H9 (cell line): ENCODE results near the gene PIM3. TPM values are rescaled to one million over a fixed set of nuclear protein-coding genes. Genes with fewer than 3 reads are reported as not detected.

Experiments
- DNase-seq: peaks from one replicate; pipeline ENCODE4 v3.0.0-alpha.2; 2017
- H2AFZ ChIP-seq: one replicate; pipeline ENCODE4 v1.6.1; 2013; ENCODE audit warnings: mild to moderate bottlenecking, low read length, control low read depth, moderate library complexity
- H2AK5ac ChIP-seq: 2 replicates; pipeline ENCODE4 v1.6.1; 2013; ENCODE audit warnings: low read length, control low read depth, mixed read lengths; ENCODE audit not compliant: insufficient read length
- H2BK120ac ChIP-seq: one replicate; pipeline ENCODE4 v1.6.1; 2013; ENCODE audit warnings: low read depth, mild to moderate bottlenecking, low read length, control low read depth, inconsistent platforms; ENCODE audit not compliant: poor library complexity, severe bottlenecking
- H2BK12ac ChIP-seq: 2 replicates; pipeline ENCODE4 v1.6.1; 2013; ENCODE audit warnings: low read length, control low read depth, mixed read lengths, low read depth; ENCODE audit not compliant: insufficient read length
- H2BK15ac ChIP-seq: 2 replicates; pipeline ENCODE4 v1.6.1; 2013; ENCODE audit warnings: low read depth, low read length, control low read depth
- H2BK20ac ChIP-seq: one replicate; pipeline ENCODE4 v1.6.1; 2013; ENCODE audit warnings: low read depth, mild to moderate bottlenecking, low read length, control low read depth, inconsistent platforms; ENCODE audit not compliant: poor library complexity, severe bottlenecking
- H2BK5ac ChIP-seq: 2 replicates; pipeline ENCODE4 v1.6.1; 2013; ENCODE audit warnings: low read length, control low read depth, mixed read lengths; ENCODE audit not compliant: insufficient read length
- H3K14ac ChIP-seq: 2 replicates; pipeline ENCODE4 v1.6.1; 2013; ENCODE audit warnings: low read length, control low read depth; ENCODE audit not compliant: insufficient read depth
- H3K18ac ChIP-seq: 2 replicates; pipeline ENCODE4 v1.6.1; 2013; ENCODE audit warnings: low read depth, mild to moderate bottlenecking, mixed read lengths, low read length, control low read depth; ENCODE audit not compliant: insufficient read length
- H3K23ac ChIP-seq: 2 replicates; pipeline ENCODE4 v1.6.1; 2013; ENCODE audit warnings: low read length, control low read depth, mixed read lengths, low read depth; ENCODE audit not compliant: insufficient read length
- H3K23me2 ChIP-seq: 2 replicates; pipeline ENCODE4 v1.6.1; 2013; ENCODE audit warnings: low read depth, mild to moderate bottlenecking, mixed read lengths, low read length, control low read depth; ENCODE audit not compliant: insufficient read length, poor library complexity, severe bottlenecking
- H3K27ac ChIP-seq: 2 replicates; pipeline ENCODE4 v1.5.1; 2013; ENCODE audit warnings: low read length, control low read depth, mixed read lengths, low read depth; ENCODE audit not compliant: insufficient read length
- H3K27me3 ChIP-seq: 2 replicates; pipeline ENCODE4 v1.6.1; 2013; ENCODE audit warnings: low read length, control low read depth, inconsistent platforms; ENCODE audit not compliant: insufficient read depth
- H3K4ac ChIP-seq: 2 replicates; pipeline ENCODE4 v1.6.1; 2013; ENCODE audit warnings: low read depth, mild to moderate bottlenecking, control low read depth, inconsistent platforms, low read length, moderate library complexity
- H3K4me1 ChIP-seq: 2 replicates; pipeline ENCODE4 v1.6.1; 2013; ENCODE audit warnings: low read length, control low read depth, inconsistent platforms; ENCODE audit not compliant: insufficient read depth
- H3K4me2 ChIP-seq: 2 replicates; pipeline ENCODE4 v1.6.1; 2013; ENCODE audit warnings: low read length, control low read depth, mixed read lengths; ENCODE audit not compliant: insufficient read length, insufficient read depth
- H3K56ac ChIP-seq: 2 replicates; pipeline ENCODE4 v1.6.1; 2013; ENCODE audit warnings: low read depth, mild to moderate bottlenecking, mixed read lengths, low read length, control low read depth; ENCODE audit not compliant: insufficient read length
- H3K79me1 ChIP-seq: 2 replicates; pipeline ENCODE4 v1.6.1; 2013; ENCODE audit warnings: low read depth, mild to moderate bottlenecking, moderate library complexity, low read length, control low read depth, inconsistent platforms; ENCODE audit not compliant: insufficient read depth, poor library complexity, severe bottlenecking
- H3K79me2 ChIP-seq: 2 replicates; pipeline ENCODE4 v1.6.1; 2013; ENCODE audit warnings: low read length, control low read depth, inconsistent platforms; ENCODE audit not compliant: insufficient read depth
- H3K9ac ChIP-seq: 2 replicates; pipeline ENCODE4 v1.6.1; 2013; ENCODE audit warnings: low read length, control low read depth, mixed read lengths; ENCODE audit not compliant: insufficient read length; ENCODE audit errors: extremely low read depth
- H3K9me3 ChIP-seq: one replicate; pipeline ENCODE4 v1.6.1; 2013; ENCODE audit warnings: low read depth, low read length, inconsistent platforms; ENCODE audit not compliant: control insufficient read depth
- H3T11ph ChIP-seq: one replicate; pipeline ENCODE4 v1.6.1; 2013; ENCODE audit warnings: mild to moderate bottlenecking, low read length, control low read depth, inconsistent platforms
- H4K20me1 ChIP-seq: one replicate; pipeline ENCODE4 v1.6.1; 2013; ENCODE audit not compliant: control insufficient read depth, insufficient read length, insufficient read depth
- H4K5ac ChIP-seq: 2 replicates; pipeline ENCODE4 v1.6.1; 2013; ENCODE audit warnings: low read depth, mild to moderate bottlenecking, mixed read lengths, low read length, control low read depth; ENCODE audit not compliant: insufficient read length
- H4K8ac ChIP-seq: replicated peaks from 2 replicates; pipeline ENCODE4 v1.6.1; 2013; ENCODE audit warnings: low read length, control low read depth, mixed read lengths, low read depth; ENCODE audit not compliant: insufficient read length
- H4K91ac ChIP-seq: 2 replicates; pipeline ENCODE4 v1.6.1; 2013; ENCODE audit warnings: low read depth, mild to moderate bottlenecking, moderate library complexity, mixed read lengths, low read length, control low read depth; ENCODE audit not compliant: insufficient read length
- H3K27ac Mint-ChIP-seq, 3 experiments: 2 replicates in 2 of 3; 3 replicates in 1 of 3; pipeline ENCODE4 v1.8.0; 2020 to 2021; ENCODE audit warnings: mixed read lengths in 3 of 3, mild to moderate bottlenecking in 1 of 3, moderate library complexity in 1 of 3
- H3K27me3 Mint-ChIP-seq: 2 replicates; pipeline ENCODE4 v1.8.0; 2021; ENCODE audit warnings: low read depth, mild to moderate bottlenecking, moderate library complexity, mixed read lengths
- H3K36me3 Mint-ChIP-seq, 3 experiments: 2 replicates in 2 of 3; 3 replicates in 1 of 3; pipeline ENCODE4 v1.8.0; 2020 to 2021; ENCODE audit warnings: low read depth in 3 of 3, mixed read lengths in 3 of 3; ENCODE audit not compliant: insufficient read depth in 1 of 3
- H3K4me1 Mint-ChIP-seq, 2 experiments: 2 replicates each; pipeline ENCODE4 v1.8.0; 2020; ENCODE audit warnings: mixed read lengths in 2 of 2
- H3K4me3 Mint-ChIP-seq, 2 experiments: 2 replicates in 1 of 2; 3 replicates in 1 of 2; pipeline ENCODE4 v1.8.0; 2020 to 2021; ENCODE audit warnings: mild to moderate bottlenecking in 2 of 2, mixed read lengths in 2 of 2, moderate library complexity in 1 of 2
- H3K9me3 Mint-ChIP-seq, 2 experiments: 2 replicates in 1 of 2; 3 replicates in 1 of 2; pipeline ENCODE4 v1.8.0; 2020; ENCODE audit warnings: mild to moderate bottlenecking in 2 of 2, mixed read lengths in 2 of 2, moderate library complexity in 1 of 2
- CTCF ChIP-seq: fragments of 200-600 bp; sonication (generic); conservative IDR thresholded peaks from 3 replicates; pipeline ENCODE4 v1.8.0; 2021; ENCODE audit warnings: antibody characterized with exemption, mild to moderate bottlenecking
- WGBS: extraction: QIAGEN DNeasy Blood & Tissue Kit; methylation state at CpG from one replicate; pipeline ENCODE4 v1.1.7; 2013; ENCODE audit warnings: missing lambda C conversion rate, low lambda C conversion rate, mixed read lengths; ENCODE audit not compliant: insufficient read length; ENCODE audit errors: extremely low coverage; 5-methylcytosine and 5-hydroxymethylcytosine counted together
- total RNA-seq: library from RNA; stranded (reverse); gene quantifications from 2 replicates; pipeline ENCODE4 v1.2.1, GENCODE V29; 2021

Gene PIM3
- total RNA-seq, 1 experiment from 2014 or later: 43.4 TPM

GRCh38 chr22:49954991-49955580 is 5.5 kb upstream of the PIM3 start:
- WGBS: no CpG with 5 or more reads among the region's 15 CpGs
- H3K4me2 ChIP-seq: no peak overlapping the region
- no peaks in the 10 kb centered on the region for H3K23me2 ChIP-seq
- H2BK15ac ChIP-seq: no peak overlapping the region
- no peak overlapping the region for H2BK12ac ChIP-seq
- no peaks in the 10 kb centered on the region for H3K4me1 ChIP-seq
- no peak overlapping the region for H4K8ac ChIP-seq
- no peak overlapping the region for H3T11ph ChIP-seq
- H3K4ac ChIP-seq: no peak overlapping the region
- H3K14ac ChIP-seq: no peak overlapping the region
- no peaks in the 10 kb centered on the region for H4K20me1 ChIP-seq
- no peak overlapping the region for H2BK5ac ChIP-seq
- H3K9ac ChIP-seq: no peak overlapping the region
- H4K91ac ChIP-seq: no peak overlapping the region
- H2AFZ ChIP-seq: no peak overlapping the region
- no peak for TF ChIP-seq CTCF
- H3K9me3 ChIP-seq: no peaks in the 10 kb centered on the region
- H3K23ac ChIP-seq: no peak overlapping the region
- H2BK120ac ChIP-seq: no peak overlapping the region
- no peaks in the 10 kb centered on the region for H3K79me1 ChIP-seq
- peaks cover 4% of the 10 kb centered on the region for H3K27me3 Mint-ChIP-seq
- H3K56ac ChIP-seq: no peak overlapping the region
- no peak overlapping the region for H2AK5ac ChIP-seq
- H4K5ac ChIP-seq: no peak overlapping the region
- no peak overlapping the region for H3K18ac ChIP-seq
- no peaks in the 10 kb centered on the region; a peak in 1 of 7 replicates for H3K36me3 Mint-ChIP-seq
- H3K4me3 Mint-ChIP-seq: no peak overlapping the region
- H2BK20ac ChIP-seq: no peak overlapping the region
- no peak overlapping the region; a peak in 2 of 7 replicates for H3K27ac Mint-ChIP-seq
- H3K9me3 Mint-ChIP-seq: no peaks in the 10 kb centered on the region
- no peaks in the 10 kb centered on the region for H3K79me2 ChIP-seq
- H3K4me1 Mint-ChIP-seq: peaks cover 0 to 13% of the 10 kb centered on the region in 2 experiments; a peak in 3 of 4 replicates
- no peak for DNase-seq
- no peak overlapping the region for H3K27ac ChIP-seq
- no peaks in the 10 kb centered on the region for H3K27me3 ChIP-seq
